ENCODE data around the gene KIAA1671. TPM values are rescaled to one million over a fixed set of nuclear protein-coding genes. Genes with fewer than 3 reads are reported as not detected.

Gene KIAA1671
- total RNA-seq, 2 experiments from 2014 or later = 6.5 to 6.8 TPM

GRCh38 chr22:25125693-25126357 lies 173.3 kb downstream of the KIAA1671 start:
- Mint-ChIP-seq H3K36me3 (ENCODE audit: low read depth) (peaks cover 4% of the 10 kb centered on the region), H3K27ac (no peak overlapping the region), H3K4me3 (no peak overlapping the region), H3K4me1 (ENCODE audit: low read depth) (no peaks in the 10 kb centered on the region), H3K27me3 (no peaks in the 10 kb centered on the region), H3K9me3 (no peaks in the 10 kb centered on the region)
- CTCF ChIA-PET = interaction anchor here (1.1 to 2.9 kb wide), 3 partner anchors 13 to 187 kb away, joined by 3 to 12 read pairs (median 3); no protein-coding TSS in a partner anchor
- intact Hi-C loops (cut with micrococcal nuclease) = no loop called here
- POLR2A ChIA-PET = interaction anchor here (0.8 kb wide), 1 partner anchor 11 kb away, joined by 3 read pairs; no protein-coding TSS in a partner anchor
- no peak for ATAC-seq
- TF ChIP-seq, protein P1, sequence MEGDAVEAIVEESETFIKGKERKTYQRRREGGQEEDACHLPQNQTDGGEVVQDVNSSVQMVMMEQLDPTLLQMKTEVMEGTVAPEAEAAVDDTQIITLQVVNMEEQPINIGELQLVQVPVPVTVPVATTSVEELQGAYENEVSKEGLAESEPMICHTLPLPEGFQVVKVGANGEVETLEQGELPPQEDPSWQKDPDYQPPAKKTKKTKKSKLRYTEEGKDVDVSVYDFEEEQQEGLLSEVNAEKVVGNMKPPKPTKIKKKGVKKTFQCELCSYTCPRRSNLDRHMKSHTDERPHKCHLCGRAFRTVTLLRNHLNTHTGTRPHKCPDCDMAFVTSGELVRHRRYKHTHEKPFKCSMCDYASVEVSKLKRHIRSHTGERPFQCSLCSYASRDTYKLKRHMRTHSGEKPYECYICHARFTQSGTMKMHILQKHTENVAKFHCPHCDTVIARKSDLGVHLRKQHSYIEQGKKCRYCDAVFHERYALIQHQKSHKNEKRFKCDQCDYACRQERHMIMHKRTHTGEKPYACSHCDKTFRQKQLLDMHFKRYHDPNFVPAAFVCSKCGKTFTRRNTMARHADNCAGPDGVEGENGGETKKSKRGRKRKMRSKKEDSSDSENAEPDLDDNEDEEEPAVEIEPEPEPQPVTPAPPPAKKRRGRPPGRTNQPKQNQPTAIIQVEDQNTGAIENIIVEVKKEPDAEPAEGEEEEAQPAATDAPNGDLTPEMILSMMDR (IDR thresholded peaks at IDR 0.05) = no peak
- DNase-seq = no peak

DNA sequence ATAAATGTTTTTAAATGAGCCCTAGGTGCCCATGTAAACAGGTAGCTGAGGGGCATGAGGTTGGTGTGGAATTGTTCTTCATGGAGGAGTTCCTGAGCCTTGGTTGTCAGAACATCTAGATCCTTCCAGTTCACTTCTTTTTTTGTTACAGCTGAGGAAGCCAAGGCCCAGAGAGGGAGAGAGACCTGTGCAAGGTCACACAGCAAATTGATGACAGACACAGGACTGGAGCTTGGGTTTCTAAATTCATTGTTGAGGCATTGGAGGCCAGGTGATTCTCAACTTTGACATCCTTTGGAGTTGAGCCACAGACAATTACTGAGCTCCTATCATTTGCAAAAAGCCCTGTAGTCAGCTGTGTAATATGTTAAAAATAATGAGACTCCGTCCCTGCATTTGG lies 174.0 kb downstream of the KIAA1671 start:
- POLR2A ChIA-PET = interaction anchor here (1.5 kb wide), 1 partner anchor 40 kb away, joined by 4 read pairs; no protein-coding TSS in a partner anchor
- H3K27me3 Mint-ChIP-seq = no peaks in the 10 kb centered on the region

DNA sequence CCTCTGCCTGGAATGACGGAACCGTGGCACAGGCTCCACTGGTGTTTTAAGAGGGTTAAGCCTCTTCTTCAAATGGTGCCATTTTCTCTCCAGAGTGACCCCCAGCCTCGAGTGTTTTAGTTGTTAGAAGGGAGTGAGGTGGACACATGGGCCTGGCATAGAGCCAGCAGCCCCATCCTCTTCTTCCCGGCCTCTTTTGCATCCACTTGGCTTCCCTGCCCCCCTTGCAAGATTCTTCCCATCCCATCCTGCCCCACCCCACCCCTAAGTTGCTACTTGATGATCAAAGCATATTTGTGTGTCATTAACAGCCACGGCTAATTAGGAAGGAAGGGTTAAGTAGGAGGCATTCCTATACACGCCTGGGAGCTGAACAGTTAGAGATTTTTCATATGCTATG lies 174.8 kb downstream of the KIAA1671 start:
- CTCF ChIA-PET = interaction anchor here (1.6 to 2.9 kb wide), 3 partner anchors 10 to 189 kb away, joined by 3 to 12 read pairs (median 3); no protein-coding TSS in a partner anchor
- Mint-ChIP-seq H3K4me1 (ENCODE audit: low read depth) (no peaks in the 10 kb centered on the region), H3K9me3 (no peaks in the 10 kb centered on the region), H3K36me3 (ENCODE audit: low read depth) (peaks cover 2% of the 10 kb centered on the region), H3K27me3 (no peaks in the 10 kb centered on the region), H3K27ac (no peak overlapping the region), H3K4me3 (no peak overlapping the region)
- intact Hi-C loops (cut with micrococcal nuclease) = no loop called here
- TF ChIP-seq, protein P1 (IDR thresholded peaks at IDR 0.05) = no peak
- ATAC-seq (no peak), DNase-seq (no peak)
- POLR2A ChIA-PET = interaction anchor here (1.5 kb wide), 1 partner anchor 41 kb away, joined by 4 read pairs; no protein-coding TSS in a partner anchor

More for the DNA sequence above, 174.0 kb downstream of the KIAA1671 start:
- CTCF ChIA-PET = interaction anchor here (1.6 to 2.9 kb wide), 3 partner anchors 9 to 188 kb away, joined by 3 to 12 read pairs (median 3); no protein-coding TSS in a partner anchor
- DNase-seq = no peak
- Mint-ChIP-seq H3K4me1 (ENCODE audit: low read depth) (no peaks in the 10 kb centered on the region), H3K9me3 (no peaks in the 10 kb centered on the region), H3K36me3 (ENCODE audit: low read depth) (peaks cover 4% of the 10 kb centered on the region), H3K27ac (no peak overlapping the region), H3K4me3 (no peak overlapping the region)
- intact Hi-C loops (cut with micrococcal nuclease) = no loop called here
- TF ChIP-seq, protein P1 (IDR thresholded peaks at IDR 0.05) = no peak
- no peak for ATAC-seq

DNA sequence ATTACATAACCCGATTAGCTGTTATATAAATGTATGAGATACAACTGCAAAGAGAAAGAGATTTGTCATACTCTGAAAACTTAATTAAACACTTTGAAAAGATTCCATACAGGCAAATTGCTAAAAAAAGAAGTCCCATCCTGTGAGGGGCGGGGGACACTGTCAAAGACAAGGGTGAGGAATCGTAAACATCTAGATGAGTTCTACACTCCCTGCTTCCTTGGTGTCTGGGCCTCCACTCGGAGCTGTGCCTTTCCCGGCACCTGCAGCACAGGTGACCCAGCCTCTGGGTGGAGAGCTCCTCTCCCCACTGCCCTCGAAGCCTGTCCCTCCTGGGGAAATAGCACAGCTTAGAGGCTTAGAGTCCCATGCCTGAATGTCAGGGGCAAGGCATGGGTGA lies 177.9 kb downstream of the KIAA1671 start:
- Mint-ChIP-seq H3K4me3 (no peak overlapping the region), H3K4me1 (ENCODE audit: low read depth) (peaks cover 4% of the 10 kb centered on the region), H3K27ac (no peak overlapping the region), H3K27me3 (no peaks in the 10 kb centered on the region), H3K36me3 (ENCODE audit: low read depth) (no peaks in the 10 kb centered on the region), H3K9me3 (no peaks in the 10 kb centered on the region)
- POLR2A ChIA-PET = no interaction called here
- CTCF ChIA-PET = interaction anchor here (1.5 to 1.8 kb wide), 2 partner anchors 20 to 82 kb away, joined by 5 to 10 read pairs; no protein-coding TSS in a partner anchor
- intact Hi-C loops (cut with micrococcal nuclease) = no loop called here
- DNase-seq (no peak), ATAC-seq (no peak)
- TF ChIP-seq, protein P1 (IDR thresholded peaks at IDR 0.05) = no peak
